HAP-1 (cell line): ENCODE results near the gene CACNB2.

ENCODE experiments used
- DNase-seq, 2 experiments: peaks; one replicate each; pipeline ENCODE4 v3.0.0-alpha.2; 2016 to 2020; ENCODE audit warnings: low spot score in 2 of 2
- H3K27me3 ChIP-seq: fragments of 250-450 bp; sonication (Bioruptor Pico); 2 replicates; pipeline ENCODE4 v1.5.1; 2020; ENCODE audit warnings: low read depth, mild to moderate bottlenecking, moderate library complexity
- H3K36me3 ChIP-seq: fragments of 250-450 bp; sonication (Bioruptor Pico); replicated peaks from 2 replicates; pipeline ENCODE4 v1.5.1; 2020; ENCODE audit warnings: mild to moderate bottlenecking
- H3K4me1 ChIP-seq: fragments of 250-450 bp; sonication (Bioruptor Pico); 2 replicates; pipeline ENCODE4 v1.5.1; 2020; ENCODE audit warnings: mild to moderate bottlenecking
- H3K4me3 ChIP-seq: fragments of 250-450 bp; sonication (Bioruptor Pico); 2 replicates; pipeline ENCODE4 v1.5.1; 2020; ENCODE audit warnings: mild to moderate bottlenecking, moderate library complexity
- H3K9me3 ChIP-seq: fragments of 250-450 bp; sonication (Bioruptor Pico); 2 replicates; pipeline ENCODE4 v1.5.1; 2020; ENCODE audit warnings: mild to moderate bottlenecking, moderate library complexity
- in situ Hi-C: fragments of 300-500 bp; cut with MboI; formaldehyde crosslinking; loops from 3 replicates; pipeline ENCODE4 v1.14.3; 2020; ENCODE audit warnings: low sequenced_read_pairs, inconsistent platforms, mixed read lengths

Gene CACNB2

DNA sequence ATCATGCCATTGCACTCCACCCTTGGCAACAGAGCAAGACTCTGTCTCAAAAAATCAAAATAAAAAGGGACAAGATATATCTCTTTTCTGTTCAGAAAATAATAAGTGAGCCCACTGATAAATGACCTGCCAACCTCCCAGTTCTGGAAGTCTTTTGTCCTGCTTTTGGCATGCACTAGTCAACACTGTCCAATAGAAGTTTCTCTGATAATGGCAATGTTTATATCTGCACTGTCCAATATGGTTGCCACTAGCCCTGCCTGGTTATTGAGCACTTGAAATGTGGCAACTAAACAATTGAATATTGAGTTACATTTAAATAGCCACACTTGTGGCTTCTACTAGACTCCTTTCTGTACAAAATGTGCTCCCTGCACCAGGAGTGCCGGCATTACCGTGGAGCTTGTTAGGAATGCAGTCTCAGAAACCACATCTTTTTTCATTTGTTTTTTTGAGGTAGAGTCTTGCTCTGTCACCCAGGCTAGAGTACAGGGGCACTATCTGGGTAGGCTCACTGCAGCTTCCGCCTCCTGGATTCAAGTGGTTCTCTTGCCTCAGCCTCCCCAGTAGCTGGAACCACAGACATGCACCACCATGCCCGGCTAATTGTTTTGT is 229.7 kb downstream of the CACNB2 start:
- H3K36me3 ChIP-seq: no peaks in the 10 kb centered on the region
- H3K9me3 ChIP-seq: no peaks in the 10 kb centered on the region
- no peak overlapping the region for H3K4me3 ChIP-seq
- no peak for DNase-seq
- peaks cover 10% of the 10 kb centered on the region for H3K4me1 ChIP-seq
- in situ Hi-C loops: no loop called here
- no peaks in the 10 kb centered on the region for H3K27me3 ChIP-seq

DNA sequence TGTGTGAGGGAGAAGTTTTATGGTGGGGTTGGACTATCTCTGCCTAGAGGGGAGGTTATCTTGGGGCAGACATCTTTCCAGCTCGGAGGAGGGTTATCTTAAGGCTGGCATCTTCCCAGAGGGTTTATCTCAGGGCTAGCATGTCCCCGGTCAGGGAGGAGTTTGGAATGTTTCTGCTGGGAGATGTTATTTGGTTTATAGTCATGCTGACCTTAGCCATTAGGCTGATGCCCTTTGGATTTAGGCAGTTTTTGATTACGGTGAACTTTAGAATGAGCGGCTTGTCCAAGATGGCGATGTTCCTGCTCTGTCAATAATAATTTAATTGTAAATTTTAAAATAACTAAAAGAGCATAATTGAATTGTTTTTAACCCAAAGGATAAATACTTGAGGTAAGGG is 236.4 kb downstream of the CACNB2 start:
- no peaks in the 10 kb centered on the region for H3K9me3 ChIP-seq
- H3K36me3 ChIP-seq: 0 out of 2 replicates have a peak, but pooled peaks cover 3% of the 10 kb centered on the region
- in situ Hi-C loops: no loop called here
- no peak overlapping the region for H3K4me3 ChIP-seq
- H3K4me1 ChIP-seq: peaks cover 4% of the 10 kb centered on the region; the same call in 1 of the 2 replicates
- no peak for DNase-seq
- H3K27me3 ChIP-seq: no peaks in the 10 kb centered on the region

DNA sequence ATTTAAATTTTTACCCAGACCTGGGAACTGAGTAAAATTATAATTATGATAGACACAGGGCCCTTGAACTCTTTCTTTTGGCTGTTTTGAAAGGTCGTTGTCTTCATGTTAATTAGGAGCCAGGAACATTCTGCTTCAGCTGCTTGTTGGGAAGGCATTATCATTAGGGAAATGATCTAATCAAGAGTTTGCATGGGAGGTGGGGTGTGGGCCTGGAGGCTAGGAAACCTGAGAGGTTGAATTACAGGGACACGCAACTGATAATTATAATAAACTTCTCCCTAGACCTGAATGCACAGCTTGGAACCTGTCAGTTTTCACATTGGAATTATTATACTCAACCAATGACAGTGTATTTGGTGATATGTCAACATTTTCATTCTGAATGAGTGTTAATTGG is 237.7 kb downstream of the CACNB2 start:
- DNase-seq: no peak
- in situ Hi-C loops: no loop called here
- no peaks in the 10 kb centered on the region for H3K9me3 ChIP-seq
- H3K36me3 ChIP-seq: 0 out of 2 replicates have a peak, but pooled peaks cover 3% of the 10 kb centered on the region
- H3K27me3 ChIP-seq: no peaks in the 10 kb centered on the region
- peaks cover 4% of the 10 kb centered on the region; the same call in 1 of the 2 replicates for H3K4me1 ChIP-seq
- no peak overlapping the region for H3K4me3 ChIP-seq

DNA sequence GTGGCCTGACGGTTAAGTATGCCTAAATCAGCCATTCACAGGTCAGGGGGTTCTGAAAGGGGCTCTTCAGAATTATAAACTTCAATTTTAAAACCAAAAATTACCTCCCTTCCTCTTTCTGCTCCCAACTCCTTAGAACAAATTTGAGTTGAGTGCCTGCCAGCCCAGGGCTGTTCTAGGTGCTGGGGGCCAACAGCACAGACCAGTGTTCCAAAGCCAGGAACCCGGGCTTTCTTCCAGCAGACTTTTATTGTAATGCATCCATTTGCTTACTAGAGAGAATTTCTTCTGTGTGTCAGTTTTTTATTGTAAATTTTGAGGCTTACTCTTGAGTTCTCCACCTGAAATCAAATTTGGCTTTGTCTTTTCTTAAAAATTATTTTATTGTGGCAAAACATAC is 238.5 kb downstream of the CACNB2 start:
- Histone ChIP-seq H3K36me3 (0 out of 2 replicates have a peak, but pooled peaks cover 3% of the 10 kb centered on the region), H3K4me3 (no peak overlapping the region), H3K9me3 (no peaks in the 10 kb centered on the region), H3K27me3 (no peaks in the 10 kb centered on the region), H3K4me1 (peaks cover 4% of the 10 kb centered on the region; the same call in 1 of the 2 replicates)
- no peak for DNase-seq
- in situ Hi-C loops: no loop called here

DNA sequence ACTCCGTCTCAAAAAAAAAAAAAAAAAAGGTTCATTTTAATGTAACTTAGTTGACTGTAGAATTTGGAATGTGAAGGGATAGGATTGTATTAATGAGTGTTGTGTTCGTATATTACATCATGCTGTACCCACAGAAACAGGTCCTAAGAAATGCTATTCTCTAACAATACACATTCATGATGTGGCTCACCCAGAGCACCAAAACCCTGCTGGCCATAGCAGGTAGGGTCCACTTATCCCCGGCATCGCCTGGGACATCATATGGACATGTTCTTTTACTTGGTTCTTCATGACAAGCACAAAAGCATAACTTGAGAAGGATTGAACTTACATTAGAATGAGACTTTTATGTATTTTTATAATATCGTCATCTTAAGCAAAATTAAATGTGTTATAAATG is 241.5 kb downstream of the CACNB2 start:
- in situ Hi-C loops: no loop called here
- Histone ChIP-seq H3K4me1 (peaks cover 4% of the 10 kb centered on the region; the same call in 1 of the 2 replicates), H3K27me3 (no peaks in the 10 kb centered on the region), H3K9me3 (no peaks in the 10 kb centered on the region), H3K36me3 (no peaks in the 10 kb centered on the region), H3K4me3 (no peak overlapping the region)
- DNase-seq: no peak

DNA sequence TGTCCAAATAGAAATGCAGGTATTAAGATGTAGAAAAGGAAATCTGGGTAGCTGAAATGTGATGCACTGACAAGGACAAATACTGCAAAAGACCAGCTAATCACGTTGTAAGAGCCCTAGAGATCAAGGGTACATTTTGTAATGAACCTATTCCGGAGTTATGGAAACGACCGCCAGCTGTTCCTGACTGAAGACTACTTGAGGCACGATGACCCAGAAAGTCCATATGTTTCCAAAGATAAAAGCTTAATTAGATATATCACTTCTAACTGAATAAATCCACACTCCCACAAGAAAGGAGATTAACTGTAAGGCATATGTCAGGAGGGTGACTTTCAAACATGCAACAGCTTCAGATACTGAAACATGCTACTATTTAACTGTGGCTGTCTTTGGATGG is 257.7 kb downstream of the CACNB2 start:
- in situ Hi-C loops: no loop called here
- Histone ChIP-seq H3K4me3 (no peak overlapping the region), H3K9me3 (no peaks in the 10 kb centered on the region), H3K4me1 (peaks cover 6% of the 10 kb centered on the region; the same call in 1 of the 2 replicates), H3K36me3 (no peaks in the 10 kb centered on the region), H3K27me3 (no peaks in the 10 kb centered on the region)
- DNase-seq: no peak

DNA sequence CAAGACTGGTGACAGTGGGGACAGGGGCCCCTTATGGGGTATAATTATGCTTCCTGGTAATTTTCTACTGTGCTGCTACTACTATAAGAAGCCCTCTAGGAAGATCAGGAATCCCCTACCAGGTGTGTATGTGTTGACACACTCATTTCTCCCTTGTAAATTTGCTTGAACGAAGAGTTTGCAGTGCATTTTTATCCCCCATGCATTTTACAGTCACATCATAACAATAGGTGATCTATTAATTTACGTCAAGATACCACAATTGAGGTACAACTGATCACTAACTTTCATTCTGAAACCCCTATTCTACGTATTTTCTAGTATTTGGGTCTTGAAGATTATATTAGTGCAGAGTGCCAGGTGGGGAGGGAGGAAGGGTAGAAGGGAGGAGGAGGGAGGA is 258.9 kb downstream of the CACNB2 start:
- Histone ChIP-seq H3K4me3 (no peak overlapping the region), H3K27me3 (no peaks in the 10 kb centered on the region), H3K36me3 (no peaks in the 10 kb centered on the region), H3K9me3 (no peaks in the 10 kb centered on the region), H3K4me1 (peaks cover 8% of the 10 kb centered on the region)
- no peak for DNase-seq
- in situ Hi-C loops: no loop called here

DNA sequence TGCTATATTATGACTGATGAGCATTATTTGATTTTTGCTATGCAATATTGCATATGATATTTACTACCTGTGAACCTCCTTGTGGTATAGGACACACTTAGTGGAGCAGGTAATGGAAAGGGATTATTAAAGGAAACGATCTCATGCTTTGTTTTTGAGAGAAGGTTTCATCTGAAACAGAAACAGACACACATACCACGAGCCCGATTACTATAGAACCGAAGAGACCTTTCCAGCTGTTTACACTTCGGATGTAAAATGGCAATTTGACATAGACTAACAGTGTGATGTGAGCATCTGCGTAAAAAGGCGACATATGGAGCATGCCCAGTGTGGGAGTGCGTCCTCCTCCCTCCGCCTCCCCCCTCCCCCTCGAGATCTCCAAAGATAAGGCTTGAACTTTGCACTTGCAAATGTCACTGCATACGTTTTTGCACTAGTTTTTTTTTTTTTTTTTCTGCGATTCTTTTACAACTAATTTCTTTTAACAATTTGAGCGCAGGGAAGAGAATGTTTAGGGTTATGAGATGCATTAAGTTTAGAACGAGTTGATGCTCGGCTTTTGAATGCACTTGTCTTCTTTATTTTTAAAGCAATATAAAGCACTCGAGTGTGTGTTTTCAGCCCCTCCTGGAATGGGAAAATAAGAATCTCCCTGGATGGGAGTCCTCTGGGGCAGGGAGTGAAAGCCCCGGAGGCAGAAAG is 260.1 kb downstream of the CACNB2 start:
- Histone ChIP-seq H3K4me1 (peaks cover 10% of the 10 kb centered on the region), H3K36me3 (no peaks in the 10 kb centered on the region), H3K27me3 (no peaks in the 10 kb centered on the region), H3K4me3 (no peak overlapping the region), H3K9me3 (no peaks in the 10 kb centered on the region)
- DNase-seq: peak in 1 of 2 experiments; percentile 58
- in situ Hi-C loops: no loop called here

DNA sequence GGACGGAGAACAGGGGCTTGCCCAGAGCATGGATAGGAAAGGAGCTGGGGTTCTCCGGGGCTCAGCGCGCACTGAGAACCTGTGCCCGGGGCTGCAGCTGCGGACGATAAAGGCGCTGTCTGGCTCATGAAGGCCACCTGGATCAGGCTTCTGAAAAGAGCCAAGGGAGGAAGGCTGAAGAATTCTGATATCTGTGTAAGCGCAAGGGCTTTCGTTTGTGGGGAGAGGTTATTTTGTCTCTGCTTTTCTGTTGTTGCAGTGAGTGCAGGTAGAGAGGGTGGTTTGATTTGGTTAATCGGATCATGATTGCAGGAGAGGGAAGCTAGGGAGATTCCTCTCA is 260.7 kb downstream of the CACNB2 start:
- H3K4me3 ChIP-seq: no peak overlapping the region
- in situ Hi-C loops: no loop called here
- no peak for DNase-seq

DNA sequence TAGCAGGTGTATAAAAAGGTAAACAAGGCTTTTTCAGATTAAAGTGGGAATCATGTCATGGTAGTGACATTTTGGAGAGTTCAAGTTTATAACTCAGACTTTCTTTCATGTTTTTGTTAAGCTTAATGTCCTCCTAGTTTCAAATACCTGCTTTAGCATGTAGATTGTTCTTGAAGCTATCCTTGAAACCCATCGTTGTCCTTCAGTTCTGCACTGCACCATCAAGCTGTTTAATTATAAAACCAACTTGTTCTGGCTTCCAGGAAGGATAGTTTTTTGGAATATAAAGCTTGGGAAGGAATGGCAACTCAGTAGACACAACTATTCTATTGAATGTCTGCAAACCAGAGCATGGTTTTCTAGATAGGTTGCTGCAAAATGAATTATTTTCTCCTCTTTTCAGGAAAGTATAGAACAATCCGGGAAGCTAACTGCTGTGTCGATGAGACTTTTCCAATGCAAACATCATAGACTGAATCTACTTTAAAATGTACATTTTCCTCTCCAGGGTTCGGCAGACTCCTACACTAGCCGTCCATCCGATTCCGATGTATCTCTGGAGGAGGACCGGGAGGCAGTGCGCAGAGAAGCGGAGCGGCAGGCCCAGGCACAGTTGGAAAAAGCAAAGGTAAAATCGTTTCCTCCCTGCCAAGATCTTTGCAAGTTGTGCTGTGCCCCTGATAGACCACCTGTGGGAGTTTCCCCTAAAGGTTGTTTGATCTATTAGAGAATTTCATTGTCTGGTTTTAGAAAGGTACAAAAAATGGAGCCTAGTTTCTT is 261.4 kb downstream of the CACNB2 start:
- no peak for DNase-seq
- in situ Hi-C loops: no loop called here
- H3K27me3 ChIP-seq: no peaks in the 10 kb centered on the region
- no peak overlapping the region for H3K4me3 ChIP-seq
- H3K36me3 ChIP-seq: no peaks in the 10 kb centered on the region
- H3K9me3 ChIP-seq: no peaks in the 10 kb centered on the region
- H3K4me1 ChIP-seq: peaks cover 10% of the 10 kb centered on the region

More for the DNA sequence above, 260.7 kb downstream of the CACNB2 start:
- H3K9me3 ChIP-seq: no peaks in the 10 kb centered on the region
- no peaks in the 10 kb centered on the region for H3K36me3 ChIP-seq
- H3K27me3 ChIP-seq: no peaks in the 10 kb centered on the region
- peaks cover 10% of the 10 kb centered on the region for H3K4me1 ChIP-seq

DNA sequence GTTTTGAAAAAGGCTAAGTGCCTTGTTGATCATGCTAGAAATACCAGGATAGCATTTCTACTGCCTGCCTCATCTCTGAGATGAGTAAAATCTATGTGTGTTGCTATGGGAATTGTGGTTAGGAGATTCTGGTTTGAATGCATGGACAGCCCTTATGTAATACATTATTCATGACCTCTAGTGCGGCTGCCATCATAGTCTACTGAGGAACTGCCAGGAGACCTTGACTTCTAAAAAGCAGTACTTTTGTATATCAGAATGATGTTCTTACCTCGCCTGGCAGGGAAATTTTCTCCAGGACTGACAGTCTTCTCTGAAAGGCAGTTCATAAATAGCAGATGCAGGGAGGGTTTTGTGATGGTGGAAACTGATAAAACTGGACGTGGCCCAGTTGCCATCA is 262.6 kb downstream of the CACNB2 start:
- in situ Hi-C loops: no loop called here
- Histone ChIP-seq H3K4me3 (no peak overlapping the region), H3K27me3 (no peaks in the 10 kb centered on the region), H3K9me3 (no peaks in the 10 kb centered on the region), H3K4me1 (peaks cover 10% of the 10 kb centered on the region), H3K36me3 (no peaks in the 10 kb centered on the region)
- no peak for DNase-seq

DNA sequence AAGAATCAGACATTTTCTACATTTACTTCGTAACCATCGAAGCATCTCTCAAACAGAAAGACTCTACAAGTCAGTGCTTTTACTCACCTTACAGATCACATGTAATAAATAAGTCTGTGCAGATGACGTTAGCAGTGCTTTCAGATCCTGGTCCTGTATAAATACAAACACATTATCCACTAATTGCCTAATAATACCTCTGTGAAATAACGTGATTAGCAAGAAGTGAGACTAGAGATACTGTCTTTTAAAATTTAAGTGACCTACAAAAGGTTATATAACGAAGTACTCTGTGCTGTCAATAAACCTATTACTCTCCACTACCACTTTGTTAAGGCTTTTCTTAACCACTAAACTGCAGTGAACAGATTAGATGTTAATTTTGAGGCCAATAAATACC is 264.3 kb downstream of the CACNB2 start:
- in situ Hi-C loops: no loop called here
- no peak for DNase-seq
- Histone ChIP-seq H3K4me1 (peaks cover 10% of the 10 kb centered on the region), H3K36me3 (no peaks in the 10 kb centered on the region), H3K4me3 (no peak overlapping the region), H3K9me3 (no peaks in the 10 kb centered on the region), H3K27me3 (no peaks in the 10 kb centered on the region)

DNA sequence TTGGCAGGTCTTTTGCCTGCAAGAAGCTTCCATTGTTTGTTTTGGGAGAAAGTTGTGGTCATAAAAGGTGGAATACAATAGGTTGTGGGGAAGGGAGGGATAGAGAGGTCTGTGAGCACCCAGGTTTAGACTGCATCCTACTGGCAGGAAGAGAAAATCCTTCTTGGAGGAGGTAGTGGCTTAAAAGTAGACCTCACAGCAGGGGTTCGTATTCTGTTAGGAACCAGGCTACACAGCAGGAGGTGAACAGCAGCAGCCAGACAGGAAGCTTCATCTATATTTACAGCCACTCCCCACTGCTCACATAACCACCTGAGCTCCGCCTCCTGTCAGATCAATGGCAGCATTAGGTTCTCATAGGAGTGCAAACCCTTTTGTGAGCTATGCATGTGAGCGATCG is 265.9 kb downstream of the CACNB2 start:
- peak; percentile 37 to 41 for DNase-seq
- Histone ChIP-seq H3K27me3 (no peaks in the 10 kb centered on the region), H3K36me3 (no peaks in the 10 kb centered on the region), H3K4me1 (peaks cover 6% of the 10 kb centered on the region; the same call in 1 of the 2 replicates), H3K9me3 (no peaks in the 10 kb centered on the region), H3K4me3 (no peak overlapping the region)
- in situ Hi-C loops: no loop called here
